HG03139 (cell line): ENCODE measurements around the gene LUM.
"Not testable (repeated sequence)": the region's sequence is repeated elsewhere in the genome, so short reads cannot be mapped to it uniquely, and the experiment has no call there.

Experiments used
- ATAC-seq: cut with Tn5 transposase; IDR thresholded peaks from one replicate; pipeline ENCODE4 v1.9.1; 2021; ENCODE audit not compliant: unreplicated experiment

The LUM gene

DNA sequence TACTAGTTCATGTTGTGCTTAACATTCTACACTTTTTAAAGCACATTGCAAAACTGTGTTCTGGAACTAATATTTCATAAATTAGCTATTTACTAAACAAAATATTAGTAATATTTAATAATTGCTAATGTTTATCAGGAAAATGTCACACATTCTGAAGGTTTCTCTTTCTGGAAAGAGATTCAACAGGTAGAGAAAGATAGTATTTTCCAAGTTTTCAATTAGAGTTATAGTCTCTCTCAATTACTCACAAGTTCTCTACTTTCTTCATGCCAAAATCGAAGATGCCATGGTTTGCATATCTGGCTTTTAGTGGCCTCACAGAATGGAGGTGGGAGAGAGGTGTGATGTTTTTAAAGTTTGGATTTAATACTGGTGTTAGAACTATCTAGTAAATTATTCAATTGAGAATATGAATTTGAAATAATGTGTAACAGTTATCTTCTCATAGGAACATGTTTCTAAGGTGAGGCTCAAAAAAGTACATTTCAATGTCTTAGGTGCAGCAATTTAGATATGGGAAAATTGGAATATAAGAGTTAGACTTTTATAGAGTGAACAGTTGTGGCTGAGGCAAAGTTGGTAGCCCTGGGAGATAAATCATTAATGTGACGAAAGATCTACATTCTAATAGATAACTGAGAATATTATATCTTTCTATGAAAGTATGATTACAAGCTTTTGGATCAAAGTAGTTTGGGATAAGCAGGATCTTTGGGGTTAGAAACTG is 1.5 kb downstream of the LUM start:
- no peak for ATAC-seq

DNA sequence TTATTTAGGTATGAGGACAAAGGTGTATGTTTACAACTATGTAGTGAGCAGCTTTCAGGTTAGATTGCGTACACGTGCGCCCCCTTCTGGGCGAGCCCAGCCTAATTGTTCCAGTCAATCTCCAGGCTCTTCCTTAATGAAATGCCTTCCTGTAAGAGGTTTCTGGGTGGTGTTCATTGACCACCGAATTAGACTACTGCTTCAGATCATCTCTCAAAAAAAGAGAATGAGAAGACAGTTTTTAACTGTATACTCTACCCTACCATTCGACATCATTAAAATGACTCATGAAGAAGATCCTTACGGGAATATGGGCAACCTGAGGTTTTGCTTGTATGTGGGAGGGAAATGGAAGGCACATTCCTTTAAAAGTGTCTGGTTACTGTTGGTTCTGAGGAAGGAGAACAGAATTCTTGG is 2.1 kb downstream of the LUM start:
- peak; percentile 79 for ATAC-seq

DNA sequence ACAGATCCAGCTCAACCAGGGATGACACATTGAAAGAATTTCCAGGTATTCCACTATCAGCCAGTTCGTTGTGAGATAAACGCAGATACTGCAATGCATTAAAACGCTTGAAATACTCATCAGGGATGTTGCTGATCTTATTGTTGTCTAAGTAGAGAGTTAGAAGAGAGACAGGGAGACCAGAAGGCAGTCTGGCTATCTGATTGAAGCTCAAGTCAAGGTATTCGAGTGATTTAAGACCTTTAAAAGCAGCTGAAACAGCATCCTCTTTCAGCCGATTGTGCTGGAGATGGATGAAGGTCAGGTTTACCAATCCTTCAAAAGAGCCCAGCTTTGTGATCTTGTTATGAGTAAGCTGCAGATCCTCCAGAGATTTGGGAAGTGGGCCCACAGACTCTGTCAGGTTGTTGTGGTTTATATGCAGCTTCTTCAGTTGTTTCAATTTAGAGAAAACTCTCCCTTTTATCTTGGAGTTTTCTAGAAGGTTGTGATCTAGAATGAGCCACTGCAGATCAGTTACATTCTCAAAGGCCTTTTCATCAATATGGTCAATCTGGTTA is 3.0 kb downstream of the LUM start:
- ATAC-seq = no peak

DNA sequence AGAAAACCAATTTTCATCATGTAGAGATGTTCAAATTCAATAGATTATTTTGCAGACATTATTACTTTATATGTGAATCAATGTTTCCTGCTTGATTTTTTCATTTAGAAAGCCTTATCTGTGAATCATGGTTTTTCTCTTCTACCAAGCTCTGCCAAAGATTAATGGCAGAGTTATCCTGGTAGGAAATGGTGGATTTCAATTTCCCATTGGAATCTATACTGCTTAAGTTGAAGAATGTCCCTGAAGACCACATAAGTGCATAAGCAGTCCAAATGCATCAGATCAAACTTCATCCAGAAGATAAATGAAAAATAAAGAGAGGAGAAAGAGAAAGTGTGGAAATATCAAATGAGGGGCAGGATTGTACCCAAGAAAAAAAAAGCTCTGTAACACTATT is 5.0 kb downstream of the LUM start:
- ATAC-seq = no peak

DNA sequence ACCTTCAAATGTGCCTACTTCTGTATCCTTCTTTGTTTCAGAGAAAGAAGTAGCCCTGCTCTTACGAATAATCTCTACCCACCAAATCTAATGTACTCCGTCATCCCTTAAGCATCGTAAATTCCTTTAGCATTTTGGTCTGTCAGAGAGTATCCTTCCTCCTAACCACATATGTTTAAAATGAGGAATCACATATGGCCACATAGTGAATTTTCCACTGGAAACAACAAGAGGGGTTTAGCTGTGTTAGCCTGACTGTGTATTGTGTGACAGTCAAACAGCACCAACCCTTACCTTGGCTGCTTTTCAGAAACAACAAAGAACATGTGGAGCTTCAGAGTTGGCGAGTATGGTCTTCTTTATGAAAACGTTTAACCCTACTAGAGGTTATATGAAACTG is 5.5 kb downstream of the LUM start:
- ATAC-seq = no peak

DNA sequence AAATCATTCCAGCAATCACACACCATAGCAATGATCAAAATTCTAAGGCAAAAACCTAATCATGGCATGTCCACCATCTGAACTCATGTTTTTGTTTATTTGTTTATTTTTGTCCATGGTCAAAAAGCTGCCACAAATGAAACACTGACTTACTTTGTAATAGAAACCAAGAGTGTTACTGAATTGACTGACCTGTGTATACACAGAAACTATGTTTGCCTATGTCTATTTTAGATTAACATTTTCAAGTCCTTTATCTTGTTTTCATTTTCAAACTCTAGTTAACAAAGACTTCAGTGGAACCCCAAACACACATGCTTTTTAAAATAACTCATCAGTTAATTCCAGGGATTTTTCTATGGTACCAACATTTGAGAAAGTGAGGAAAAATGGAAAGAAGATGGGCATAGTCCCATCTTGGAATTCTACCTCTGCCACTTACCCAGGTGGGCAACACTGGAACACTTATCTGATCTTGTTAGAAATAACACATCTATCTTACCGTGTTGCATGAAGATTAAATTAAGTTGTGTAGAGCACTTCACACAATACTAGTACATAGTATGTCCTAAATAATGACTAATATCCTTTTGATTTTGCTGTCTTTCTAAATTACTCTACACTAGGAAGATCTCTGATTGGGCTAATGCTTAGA is 6.4 kb downstream of the LUM start:
- ATAC-seq = peak; percentile 39

DNA sequence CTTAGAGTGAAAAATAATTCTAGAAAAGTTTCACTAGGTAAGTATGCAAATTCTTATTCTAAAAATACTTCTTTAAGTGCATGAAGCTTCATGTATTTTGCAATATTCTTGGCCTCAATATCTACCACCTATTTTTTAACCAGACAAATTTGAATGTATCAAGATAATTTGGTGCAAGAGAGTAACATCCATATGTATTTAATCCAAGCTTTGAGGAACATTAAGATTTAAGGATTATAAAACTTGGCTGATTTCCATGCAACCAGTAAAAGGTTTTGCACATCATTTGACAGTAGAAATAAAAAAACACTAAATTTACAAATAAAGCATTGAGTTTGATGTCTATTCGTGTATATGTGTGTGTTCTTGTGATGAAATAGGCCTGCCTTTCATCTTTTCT is 7.7 kb downstream of the LUM start:
- no peak for ATAC-seq

DNA sequence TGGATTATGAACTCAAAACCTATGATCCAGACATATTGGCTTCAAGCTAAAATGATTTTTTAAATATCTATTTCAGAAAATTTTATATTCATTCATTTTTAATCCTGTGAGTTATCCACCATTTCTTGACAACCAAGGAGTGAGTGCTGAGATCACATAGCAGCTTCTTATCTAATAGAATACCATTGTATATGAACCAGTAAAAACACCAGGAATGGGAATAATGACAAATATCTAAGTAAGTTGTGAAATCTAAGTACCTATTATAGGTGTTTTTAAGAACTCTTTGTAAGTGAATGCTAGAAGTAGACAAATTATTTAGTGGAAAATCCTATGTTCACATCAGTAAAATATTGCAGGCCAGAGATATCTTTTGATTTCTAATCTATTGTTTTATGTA is 8.2 kb downstream of the LUM start:
- ATAC-seq = no peak

DNA sequence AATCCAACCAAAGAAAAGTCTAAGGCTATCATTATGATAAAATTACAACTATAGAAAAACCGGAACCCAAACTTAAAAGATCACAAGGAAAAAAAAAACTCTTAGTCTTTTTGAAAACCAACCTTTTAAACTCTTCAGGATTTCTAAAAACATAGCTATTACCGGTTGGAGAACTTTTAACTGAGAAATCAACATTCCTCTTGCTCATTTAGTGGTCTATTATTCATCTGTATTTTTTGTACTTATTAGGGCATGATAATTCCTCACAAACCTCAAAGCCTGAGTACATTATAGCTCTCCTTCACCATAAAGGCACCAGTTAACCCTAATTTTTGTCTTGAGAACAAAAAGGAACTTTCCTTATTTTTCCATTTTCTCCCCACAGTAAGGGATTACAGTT is 10.4 kb downstream of the LUM start:
- ATAC-seq = no peak

DNA sequence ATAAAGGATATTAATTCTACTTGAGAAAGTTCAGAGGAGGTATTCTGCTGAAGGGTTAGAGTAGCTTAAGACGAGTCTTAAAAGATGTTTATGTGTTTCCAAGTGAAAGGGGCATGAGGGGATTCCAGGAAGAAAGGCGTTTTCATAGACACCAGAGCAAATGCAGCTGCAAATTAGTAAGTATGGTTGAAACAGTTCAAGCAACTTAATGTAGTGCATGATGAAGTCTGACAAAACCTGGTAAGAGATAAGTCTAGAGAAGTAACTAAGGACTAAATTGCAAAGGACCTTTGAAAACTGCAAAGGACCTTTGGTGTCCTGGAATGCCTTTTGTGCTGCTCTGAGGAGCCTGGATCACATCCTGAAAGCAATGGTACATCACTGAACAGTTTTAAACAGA is 11.5 kb downstream of the LUM start:
- ATAC-seq = no peak

DNA sequence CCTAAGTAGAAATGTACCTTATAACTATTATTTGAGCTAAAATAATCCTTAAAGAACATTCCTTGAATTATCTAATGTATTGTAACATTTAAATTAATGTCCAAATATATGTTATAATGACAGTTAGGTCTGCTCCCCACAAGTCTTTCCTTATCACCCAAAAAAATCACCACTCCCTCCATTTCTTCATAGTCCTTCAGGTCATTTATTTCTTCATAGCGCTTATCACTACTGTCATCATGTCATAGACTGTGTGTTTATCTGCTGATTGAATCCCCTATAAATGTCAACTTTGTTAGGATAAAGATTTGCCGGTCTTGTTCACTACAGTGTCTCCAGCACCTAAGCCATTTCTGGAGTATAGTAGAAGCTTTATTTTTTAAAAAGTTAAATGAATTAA is 12.0 kb downstream of the LUM start:
- ATAC-seq = no peak

DNA sequence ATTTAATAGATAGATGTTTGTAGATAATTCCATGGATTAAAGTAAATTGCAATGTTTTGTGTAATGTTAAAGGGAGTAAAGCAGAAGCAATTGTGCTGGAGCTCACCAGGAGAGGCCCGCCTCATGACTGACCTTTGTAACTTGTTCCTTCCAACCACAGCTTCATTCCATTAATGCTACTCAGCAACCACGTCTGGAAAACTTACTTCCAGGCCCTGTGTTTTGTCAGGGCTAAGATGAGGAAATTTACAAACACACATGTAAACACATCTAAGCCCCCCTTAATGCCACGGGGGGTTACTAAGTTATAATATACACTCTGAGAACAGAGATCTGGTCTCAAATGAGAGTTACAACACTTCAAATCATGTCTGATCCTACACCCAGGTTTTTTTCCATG is 12.4 kb downstream of the LUM start:
- no peak for ATAC-seq

DNA sequence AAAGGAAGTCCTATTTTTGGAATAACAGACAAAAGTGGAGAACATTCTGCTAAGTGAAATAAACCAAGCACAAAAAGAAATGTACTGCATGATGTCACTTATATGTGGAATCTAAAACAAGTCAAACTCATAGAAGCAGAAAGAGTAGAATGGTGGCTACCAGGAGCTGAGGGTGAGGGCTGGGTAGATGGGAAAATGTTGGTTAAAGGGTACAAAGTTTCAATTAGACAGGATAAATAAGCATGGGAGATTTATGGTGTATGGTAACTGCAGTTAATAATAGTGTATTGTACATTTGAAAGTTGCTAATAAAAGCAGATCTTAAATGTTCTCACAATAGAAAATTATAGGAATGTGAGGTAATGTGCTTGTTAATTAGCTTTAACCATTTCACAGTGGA is 12.8 kb downstream of the LUM start:
- ATAC-seq = no peak

DNA sequence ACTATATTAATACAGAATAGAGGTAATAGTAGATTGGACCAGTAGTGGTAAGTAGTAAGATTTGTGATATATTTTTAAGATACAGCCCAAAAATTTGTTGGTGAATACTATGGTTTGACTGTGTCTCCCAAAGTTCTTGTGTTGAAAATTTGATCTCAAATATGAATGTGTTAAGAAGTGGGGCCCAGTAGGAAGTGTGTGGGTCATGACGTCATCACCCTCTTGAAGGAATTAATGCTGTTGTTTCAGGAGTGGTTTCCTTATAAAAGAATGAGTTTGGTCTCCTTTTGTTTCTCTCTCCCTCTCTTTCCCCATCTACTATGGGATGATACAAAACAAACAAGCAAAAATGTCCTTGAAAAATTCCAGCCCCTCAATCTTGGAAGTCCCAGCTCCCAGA is 16.3 kb downstream of the LUM start:
- no peak for ATAC-seq

DNA sequence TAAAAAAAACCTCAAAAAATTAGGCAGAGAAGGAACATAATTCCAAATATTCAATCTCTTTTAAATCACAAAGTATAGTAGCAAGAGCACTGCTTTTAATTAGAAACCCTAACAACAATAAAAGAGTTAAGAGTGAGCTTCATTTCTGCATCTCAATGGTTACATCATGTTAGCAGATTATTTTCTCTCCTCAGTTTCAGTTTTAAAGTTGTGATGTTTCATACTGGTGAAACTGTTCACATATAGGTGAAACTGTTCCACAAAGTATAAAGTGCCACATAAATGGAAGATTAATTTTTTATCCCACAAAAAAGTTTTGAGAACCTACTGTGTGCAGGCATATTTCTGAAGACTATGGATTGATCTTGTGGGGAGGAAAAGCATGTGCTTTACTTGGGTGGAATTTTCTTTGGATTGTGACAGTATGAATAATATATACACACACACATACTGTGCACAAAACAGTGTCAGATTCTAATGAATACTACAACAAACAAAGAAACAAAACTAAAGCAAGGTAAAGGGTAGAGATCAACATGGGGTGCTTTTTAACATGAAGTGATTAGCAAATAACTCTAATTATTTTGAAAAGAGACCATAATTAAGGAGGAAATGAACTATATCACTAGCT is 17.1 kb downstream of the LUM start:
- no peak for ATAC-seq

DNA sequence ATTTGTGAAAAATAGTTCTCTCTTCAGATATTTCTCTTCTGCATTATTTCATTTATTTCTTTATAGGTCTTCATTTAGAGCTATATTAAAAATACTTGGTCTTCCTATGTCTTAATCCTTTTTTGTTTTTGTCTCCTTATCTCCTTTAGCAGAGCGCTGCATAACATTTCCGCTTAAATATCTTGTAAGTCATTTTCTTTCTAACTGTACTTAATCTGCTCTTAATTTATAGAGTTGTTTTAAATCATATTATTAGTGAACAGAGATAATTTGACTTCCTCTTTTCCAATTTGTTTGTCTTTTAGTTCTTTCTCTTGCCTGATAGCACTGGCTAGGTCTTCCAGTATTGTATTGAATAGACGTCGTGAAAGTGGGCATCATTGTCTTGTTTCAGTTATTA is 18.0 kb downstream of the LUM start:
- no peak for ATAC-seq

DNA sequence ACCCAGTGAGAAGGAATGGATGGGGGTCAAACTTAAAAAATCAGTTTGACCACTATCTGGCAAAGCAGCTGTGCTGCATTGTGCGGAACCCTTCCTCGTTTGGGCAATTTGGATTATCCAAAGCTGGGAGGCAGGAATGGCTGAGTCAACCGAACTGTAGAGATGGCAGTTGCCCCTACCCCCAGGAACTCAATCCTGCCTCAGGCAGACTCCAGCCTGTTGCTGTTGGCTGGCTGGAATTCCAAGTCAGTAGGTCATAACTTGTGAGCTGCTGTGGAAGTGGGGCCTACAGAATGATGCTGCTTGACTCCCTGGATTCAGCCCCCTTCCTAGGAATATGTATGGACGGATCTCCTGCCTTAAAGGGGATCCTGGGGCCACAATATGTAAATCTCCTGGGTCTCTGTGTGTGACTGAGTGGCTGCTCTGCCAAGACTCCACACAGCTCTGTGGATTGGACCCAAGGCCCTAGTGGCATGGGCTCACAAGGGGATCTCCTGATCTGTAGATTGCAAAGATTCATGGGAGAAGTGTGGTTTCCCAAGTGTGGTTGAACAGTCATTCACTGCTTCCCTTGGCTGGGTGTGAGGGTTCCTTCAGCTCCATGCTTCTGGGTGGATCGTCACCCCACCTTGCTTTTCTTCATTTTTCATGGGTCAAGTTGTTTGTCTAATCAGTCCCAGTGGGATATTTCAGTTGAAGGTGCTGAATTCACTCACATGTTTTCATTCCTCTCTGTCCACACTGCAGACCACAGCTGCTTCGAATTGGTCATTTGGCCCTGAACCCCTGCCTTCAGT is 19.2 kb downstream of the LUM start:
- no peak for ATAC-seq

DNA sequence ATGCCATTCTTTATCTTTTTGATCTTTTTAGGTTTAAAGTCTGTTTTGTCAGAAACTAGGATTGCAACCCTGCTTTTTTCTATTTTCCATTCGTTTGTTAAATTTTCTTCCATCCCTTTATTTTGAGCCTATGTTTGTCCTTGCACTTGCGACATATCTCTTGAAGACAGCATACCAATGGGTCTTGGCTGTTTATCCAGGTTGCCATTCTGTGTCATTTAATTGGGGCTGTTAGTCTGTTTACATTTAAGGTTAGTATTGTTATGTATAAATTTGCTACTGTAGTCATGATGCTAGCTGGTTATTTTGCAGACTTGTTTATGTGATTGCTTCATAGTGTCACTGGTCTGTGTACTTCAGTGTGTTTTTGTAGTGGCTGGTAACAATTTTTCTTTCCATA is 21.3 kb downstream of the LUM start:
- not testable (repeated sequence) for ATAC-seq

DNA sequence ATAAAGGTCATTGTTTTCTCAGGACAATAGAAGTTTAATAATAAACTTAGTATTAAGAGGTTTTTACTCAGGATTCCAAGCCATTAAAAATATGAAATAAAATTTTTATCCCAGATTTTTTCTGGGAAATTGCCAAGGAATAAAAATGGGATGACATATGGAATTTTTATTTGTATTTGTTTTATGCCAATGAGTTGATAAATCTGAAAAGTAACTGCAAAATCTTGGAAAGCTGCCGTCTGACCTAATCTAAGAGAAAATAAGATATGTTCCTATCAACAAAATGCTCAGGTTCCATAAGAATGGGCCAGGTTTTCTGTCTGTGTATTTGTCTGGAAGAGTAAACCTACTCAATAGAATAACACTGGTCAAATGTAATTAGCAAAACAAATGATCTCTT is 31.3 kb downstream of the LUM start:
- ATAC-seq = no peak

DNA sequence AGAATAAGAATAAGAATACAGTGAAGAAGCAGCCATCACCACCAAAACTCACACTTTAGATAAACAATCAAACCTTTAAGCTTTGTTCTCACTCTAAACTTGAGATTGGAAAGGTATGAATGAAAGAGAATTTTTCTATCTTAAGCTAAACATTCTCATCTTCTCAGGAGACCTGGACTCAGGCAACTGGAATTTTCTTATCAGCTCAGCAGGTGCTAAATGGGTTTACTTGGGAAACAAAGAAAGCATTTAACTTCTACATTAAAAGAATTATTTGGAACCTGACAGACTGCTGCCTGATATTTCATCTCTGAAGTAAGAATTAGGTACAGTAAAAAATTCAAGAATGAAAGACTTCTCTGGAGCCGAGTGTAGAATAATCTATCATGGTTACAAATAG is 32.8 kb downstream of the LUM start:
- ATAC-seq = no peak

DNA sequence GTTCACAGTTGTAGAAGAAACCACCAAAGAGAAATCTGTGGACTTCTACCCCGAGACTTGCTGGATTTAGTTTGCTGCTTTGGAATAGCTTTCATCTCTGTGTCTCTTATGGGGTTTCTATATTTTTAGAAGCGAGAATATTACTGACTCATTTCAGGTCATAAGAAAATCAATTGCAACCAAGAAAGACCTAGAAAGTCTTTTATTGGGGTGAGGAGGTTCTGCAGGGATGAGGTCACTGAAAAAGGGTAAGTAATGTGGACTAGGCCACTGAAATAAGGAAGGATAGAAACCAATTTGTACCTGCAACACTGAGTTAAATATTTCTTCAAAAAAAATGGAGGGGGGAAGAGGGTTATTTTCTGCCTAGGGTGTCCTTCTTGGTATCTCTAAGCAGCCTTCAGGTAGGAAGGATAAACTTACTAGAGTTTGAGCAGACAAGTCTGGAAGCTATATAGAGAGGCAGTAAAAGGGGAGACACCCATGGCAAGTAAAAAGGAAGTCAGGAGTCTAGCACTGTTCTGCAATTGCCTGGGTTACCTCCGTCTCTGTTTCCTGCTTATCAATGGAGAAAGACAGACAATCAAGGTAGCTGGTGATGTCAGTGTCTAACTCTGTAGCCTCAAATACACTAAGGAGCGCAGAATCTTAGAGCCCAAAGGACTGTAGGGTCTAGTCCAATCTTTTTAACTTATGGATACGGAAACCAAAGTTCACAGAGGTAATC is 33.9 kb downstream of the LUM start:
- no peak for ATAC-seq
